Activated naive CD8-positive, alpha-beta T cell treated with anti-CD3 and anti-CD28 coated beads, Interleukin-2, amount 50 U/mL, for 16 hours (primary cell): ENCODE measurements around the gene TNPO3.

Experiments
- DNase-seq: peaks from one replicate; pipeline ENCODE4 v3.0.0-alpha.2; 2020; ENCODE audit warnings: low read depth, low spot score

TNPO3 gene

GRCh38 chr7:129054438-129055293 lies at the start of gene TNPO3:
TSS of gene TNPO3 (minus strand) at chr7:129055111. CDS start at chr7:129054770, 341 bp downstream.
- DNase-seq: peak; percentile 85

- DNase-seq: no peak
These were observed 48.8 kb upstream of the TNPO3 start for GRCh38 chr7:129103561-129104324.

- no peak for DNase-seq
These were observed 46.8 kb upstream of the TNPO3 start for GRCh38 chr7:129101746-129102145.

DNA sequence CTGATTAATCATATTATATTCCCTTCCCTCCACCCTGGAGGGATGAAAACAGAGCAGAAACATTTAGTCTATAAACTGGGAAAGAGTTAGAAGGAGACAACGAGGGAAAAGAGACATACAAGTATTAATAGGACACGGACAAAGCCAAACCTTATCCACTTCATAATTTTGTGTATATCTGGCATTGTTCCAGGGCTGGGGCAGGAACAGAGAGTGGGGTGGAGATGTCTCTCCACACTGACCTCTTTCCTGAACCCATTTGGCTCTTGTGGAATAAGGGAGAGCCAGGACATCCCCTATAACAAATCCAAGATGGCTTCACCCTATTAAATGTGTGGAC lies 45.9 kb upstream of the TNPO3 start:
- no peak for DNase-seq

DNA sequence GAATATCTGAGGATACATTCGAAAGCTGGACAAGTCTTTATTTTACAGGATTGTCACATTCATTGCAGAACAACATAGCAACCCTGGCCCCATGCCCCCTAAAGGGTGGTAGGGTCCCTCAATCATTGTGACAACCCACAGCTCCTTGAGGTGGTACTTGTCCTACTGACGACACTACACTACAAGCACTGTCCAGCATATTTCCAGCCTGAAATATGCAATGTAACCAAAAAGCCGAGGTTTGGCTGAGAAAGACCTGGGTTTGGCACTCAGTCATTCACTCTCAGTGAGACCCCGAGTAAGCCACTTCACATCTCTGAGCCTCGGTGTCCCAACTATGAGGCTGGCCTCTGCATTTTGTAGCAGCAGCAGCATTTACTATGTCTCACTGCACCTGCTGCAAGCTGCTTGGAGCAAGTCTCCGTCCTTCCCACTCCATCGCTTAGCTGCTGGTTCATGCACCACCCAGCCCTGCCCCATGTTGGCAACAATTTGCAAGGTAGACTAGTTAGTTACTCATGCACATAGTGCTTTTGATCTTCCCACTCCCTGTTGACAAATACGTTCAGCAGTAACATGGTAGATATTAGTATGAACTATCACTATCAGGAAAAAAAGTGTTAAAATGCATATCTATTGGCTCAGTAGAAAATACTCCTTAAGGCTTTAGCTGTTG lies 43.6 kb upstream of the TNPO3 start:
- no peak for DNase-seq

DNA sequence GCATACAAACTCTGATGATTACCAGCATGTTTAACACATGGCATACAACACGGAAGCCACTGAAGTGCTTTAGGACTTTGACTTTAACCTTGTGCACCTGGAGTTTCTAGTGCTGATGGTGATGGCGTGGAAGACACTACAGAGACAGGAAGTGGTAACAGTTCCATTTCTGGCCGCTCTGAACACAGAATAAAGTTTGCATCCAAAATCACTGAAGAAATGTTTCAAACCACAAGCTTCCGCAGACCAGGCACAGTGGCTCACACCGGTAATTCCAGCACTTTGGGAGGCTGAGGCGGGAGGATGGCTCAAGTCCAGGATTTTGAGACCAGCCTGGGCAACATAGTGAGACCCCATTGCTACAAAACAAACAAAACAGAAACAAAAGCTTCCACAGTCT lies 40.3 kb upstream of the TNPO3 start:
- no peak for DNase-seq

GRCh38 chr7:129094501-129094900 lies 39.6 kb upstream of the TNPO3 start:
- DNase-seq: no peak

- DNase-seq: no peak
These were observed 39.1 kb upstream of the TNPO3 start for GRCh38 chr7:129093867-129094456.

GRCh38 chr7:129091484-129092002 lies 36.6 kb upstream of the TNPO3 start:
- DNase-seq: peak; percentile 78

- DNase-seq: no peak
These were observed 35.5 kb upstream of the TNPO3 start for GRCh38 chr7:129090300-129090907.

- DNase-seq: no peak
These were observed 34.8 kb upstream of the TNPO3 start for GRCh38 chr7:129089521-129090212.

- no peak for DNase-seq
These were observed 30.1 kb upstream of the TNPO3 start for GRCh38 chr7:129084801-129085551.

- DNase-seq: no peak
These were observed 28.6 kb upstream of the TNPO3 start for GRCh38 chr7:129083525-129083924.

DNA sequence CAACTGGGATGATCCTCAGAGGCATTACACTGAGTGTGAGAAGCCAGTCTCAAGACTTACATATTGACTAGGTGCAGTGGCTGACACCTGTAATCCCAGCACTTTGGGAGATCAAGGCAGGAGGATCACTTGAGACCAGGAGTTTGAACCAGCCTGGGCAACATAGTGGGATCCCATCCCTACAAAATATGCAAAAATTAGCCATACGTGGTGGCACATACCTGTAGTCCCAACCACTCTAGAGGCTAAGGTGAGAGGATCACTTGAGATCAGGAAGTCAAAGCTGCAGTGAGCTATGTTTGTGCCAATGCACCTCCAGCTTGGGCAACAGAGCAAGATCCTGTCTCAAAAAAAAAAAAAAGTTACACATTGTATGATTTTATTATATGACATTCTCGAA lies 23.5 kb upstream of the TNPO3 start:
- DNase-seq: no peak

DNA sequence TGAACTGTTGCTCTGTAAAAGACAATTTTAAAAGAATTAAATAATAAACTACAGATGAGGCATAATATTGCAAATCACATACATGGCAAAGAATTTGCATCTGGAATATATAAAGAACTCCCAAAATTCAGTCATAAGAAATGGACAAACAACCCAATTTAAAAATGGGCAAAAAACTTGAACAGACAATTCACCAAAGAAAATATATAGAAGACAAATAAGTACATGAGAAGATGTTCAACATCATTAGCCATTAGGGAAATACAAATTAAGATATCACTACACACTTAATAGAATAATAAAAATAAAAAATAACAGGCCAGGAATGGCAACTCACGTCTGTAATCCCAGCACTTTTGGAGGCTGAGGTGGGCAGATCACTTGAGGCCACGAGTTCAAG lies 22.0 kb upstream of the TNPO3 start:
- DNase-seq: no peak

GRCh38 chr7:129074994-129075393 lies 20.1 kb upstream of the TNPO3 start:
- no peak for DNase-seq

- DNase-seq: no peak
These were observed 19.5 kb upstream of the TNPO3 start for GRCh38 chr7:129074361-129074871.

DNA sequence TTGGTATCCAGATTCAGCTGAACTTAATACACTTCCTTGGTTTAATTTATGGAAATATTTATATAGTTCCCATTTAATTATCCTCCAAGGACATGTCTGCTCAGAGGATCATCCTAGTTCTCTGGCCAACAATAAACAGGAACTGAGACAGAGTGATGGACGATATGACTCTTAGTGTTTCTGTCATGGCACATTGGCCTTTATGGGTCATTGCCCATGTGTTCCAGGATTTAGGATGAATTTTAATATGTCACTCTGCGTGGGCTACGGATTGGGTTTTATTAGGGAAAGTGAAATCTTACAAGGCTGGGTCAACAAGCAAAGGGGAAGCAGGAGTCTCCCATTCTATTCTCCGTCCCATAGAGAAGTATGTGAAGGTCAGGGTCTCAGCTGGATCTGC lies 18.8 kb upstream of the TNPO3 start:
- DNase-seq: no peak

GRCh38 chr7:129073204-129073603 lies 18.3 kb upstream of the TNPO3 start:
- DNase-seq: no peak

DNA sequence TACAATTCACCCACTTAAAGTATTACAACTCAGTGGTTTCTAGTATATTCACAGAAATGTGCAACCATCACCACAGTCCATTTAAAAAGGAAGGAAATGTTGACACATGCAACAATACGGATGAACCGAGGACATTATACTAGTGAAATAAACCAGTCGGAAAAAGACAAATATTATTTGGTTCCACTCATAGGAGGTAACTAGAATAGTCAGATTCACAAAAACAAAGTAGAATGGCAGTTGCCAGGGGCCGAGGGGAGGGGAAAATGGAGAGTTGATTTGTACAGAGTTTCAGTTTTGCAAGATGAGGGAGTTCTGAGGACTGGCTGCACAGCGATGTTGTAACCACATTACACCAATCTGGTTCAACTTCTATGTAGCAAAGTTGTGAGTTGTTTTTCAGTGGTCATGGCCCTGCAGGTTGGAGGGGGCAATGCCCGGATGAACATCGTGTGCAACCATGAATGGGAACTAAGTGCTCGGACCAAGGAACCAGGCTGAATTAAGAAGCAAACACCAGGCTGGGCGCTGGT lies 17.6 kb upstream of the TNPO3 start:
- DNase-seq: no peak
